ENCODE data around the gene DROSHA. TPM values are rescaled to one million over a fixed set of nuclear protein-coding genes. Genes with fewer than 3 reads are reported as not detected.

Gene DROSHA
- total and polyA plus RNA-seq, 10 of the 15 experiments (the other 5 are each of a cell fraction or from before 2014, with no cell fraction given) = 27.9 to 55.0 (median 37.6) TPM

- in situ Hi-C loops (cut with MboI) (no loop called here), intact Hi-C loops (cut with micrococcal nuclease; ENCODE audit: unreplicated experiment) (no loop called here)
- peaks cover 18% of the 10 kb centered on the region for H3K79me2 ChIP-seq (ENCODE audit: control insufficient read depth, insufficient read depth, low read length)
- no peak overlapping the region for H3K27ac ChIP-seq (ENCODE audit: control insufficient read depth, insufficient read depth)
- DNase-seq (ENCODE audit: low read depth, low spot score) (no peak), FAIRE-seq (no peak), ATAC-seq (no peak)
- no peaks in the 10 kb centered on the region for H3K27me3 ChIP-seq (replicated peaks in 1 of 2; ENCODE audit: control insufficient read depth in 2 of 2, insufficient read depth in 2 of 2, low read length in 1 of 2)
- TF ChIP-seq YY1 (IDR thresholded peaks at IDR 0.05; ENCODE audit: low read depth, low read length) (no peak), MYB (IDR thresholded peaks at IDR 0.05; ENCODE audit: borderline replicate concordance, low read depth, low read length) (no peak), JUND (IDR thresholded peaks at IDR 0.05; ENCODE audit: low read depth, low read length) (no peak), TCF12 (IDR thresholded peaks at IDR 0.05; ENCODE audit: low read depth, low read length) (no peak), LARP7 (IDR thresholded peaks at IDR 0.05) (no peak), PAX8 (IDR thresholded peaks at IDR 0.05) (no peak), CEBPZ (IDR thresholded peaks at IDR 0.05; ENCODE audit: low read depth, low read length) (no peak), IRF4 (IDR thresholded peaks at IDR 0.05; ENCODE audit: low read depth, low read length) (no peak), MAX (IDR thresholded peaks at IDR 0.05; ENCODE audit: low read depth, low read length) (no peak)
- TF ChIP-seq, protein P1, sequence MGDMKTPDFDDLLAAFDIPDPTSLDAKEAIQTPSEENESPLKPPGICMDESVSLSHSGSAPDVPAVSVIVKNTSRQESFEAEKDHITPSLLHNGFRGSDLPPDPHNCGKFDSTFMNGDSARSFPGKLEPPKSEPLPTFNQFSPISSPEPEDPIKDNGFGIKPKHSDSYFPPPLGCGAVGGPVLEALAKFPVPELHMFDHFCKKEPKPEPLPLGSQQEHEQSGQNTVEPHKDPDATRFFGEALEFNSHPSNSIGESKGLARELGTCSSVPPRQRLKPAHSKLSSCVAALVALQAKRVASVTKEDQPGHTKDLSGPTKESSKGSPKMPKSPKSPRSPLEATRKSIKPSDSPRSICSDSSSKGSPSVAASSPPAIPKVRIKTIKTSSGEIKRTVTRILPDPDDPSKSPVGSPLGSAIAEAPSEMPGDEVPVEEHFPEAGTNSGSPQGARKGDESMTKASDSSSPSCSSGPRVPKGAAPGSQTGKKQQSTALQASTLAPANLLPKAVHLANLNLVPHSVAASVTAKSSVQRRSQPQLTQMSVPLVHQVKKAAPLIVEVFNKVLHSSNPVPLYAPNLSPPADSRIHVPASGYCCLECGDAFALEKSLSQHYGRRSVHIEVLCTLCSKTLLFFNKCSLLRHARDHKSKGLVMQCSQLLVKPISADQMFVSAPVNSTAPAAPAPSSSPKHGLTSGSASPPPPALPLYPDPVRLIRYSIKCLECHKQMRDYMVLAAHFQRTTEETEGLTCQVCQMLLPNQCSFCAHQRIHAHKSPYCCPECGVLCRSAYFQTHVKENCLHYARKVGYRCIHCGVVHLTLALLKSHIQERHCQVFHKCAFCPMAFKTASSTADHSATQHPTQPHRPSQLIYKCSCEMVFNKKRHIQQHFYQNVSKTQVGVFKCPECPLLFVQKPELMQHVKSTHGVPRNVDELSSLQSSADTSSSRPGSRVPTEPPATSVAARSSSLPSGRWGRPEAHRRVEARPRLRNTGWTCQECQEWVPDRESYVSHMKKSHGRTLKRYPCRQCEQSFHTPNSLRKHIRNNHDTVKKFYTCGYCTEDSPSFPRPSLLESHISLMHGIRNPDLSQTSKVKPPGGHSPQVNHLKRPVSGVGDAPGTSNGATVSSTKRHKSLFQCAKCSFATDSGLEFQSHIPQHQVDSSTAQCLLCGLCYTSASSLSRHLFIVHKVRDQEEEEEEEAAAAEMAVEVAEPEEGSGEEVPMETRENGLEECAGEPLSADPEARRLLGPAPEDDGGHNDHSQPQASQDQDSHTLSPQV (IDR thresholded peaks at IDR 0.05) = no peak
- TF ChIP-seq, protein P2, sequence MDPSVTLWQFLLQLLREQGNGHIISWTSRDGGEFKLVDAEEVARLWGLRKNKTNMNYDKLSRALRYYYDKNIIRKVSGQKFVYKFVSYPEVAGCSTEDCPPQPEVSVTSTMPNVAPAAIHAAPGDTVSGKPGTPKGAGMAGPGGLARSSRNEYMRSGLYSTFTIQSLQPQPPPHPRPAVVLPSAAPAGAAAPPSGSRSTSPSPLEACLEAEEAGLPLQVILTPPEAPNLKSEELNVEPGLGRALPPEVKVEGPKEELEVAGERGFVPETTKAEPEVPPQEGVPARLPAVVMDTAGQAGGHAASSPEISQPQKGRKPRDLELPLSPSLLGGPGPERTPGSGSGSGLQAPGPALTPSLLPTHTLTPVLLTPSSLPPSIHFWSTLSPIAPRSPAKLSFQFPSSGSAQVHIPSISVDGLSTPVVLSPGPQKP (IDR thresholded peaks at IDR 0.05; ENCODE audit: low read depth, low read length) = no peak
- H3K9ac ChIP-seq (ENCODE audit: control insufficient read depth, insufficient read depth, low read length) = no peak overlapping the region
- H2AFZ ChIP-seq (ENCODE audit: control insufficient read depth, low read depth, low read length) = no peak overlapping the region
- no peaks in the 10 kb centered on the region for H4K20me1 ChIP-seq (ENCODE audit: control insufficient read depth, insufficient read depth)
- H3K4me3 ChIP-seq = no peak overlapping the region
- H3K4me1 ChIP-seq (ENCODE audit: control insufficient read depth, insufficient read depth, low read length) = peaks cover 9% of the 10 kb centered on the region
- peaks cover 0 to 15% of the 10 kb centered on the region in 2 experiments; a peak in 2 of 4 replicates for H3K36me3 ChIP-seq (ENCODE audit: control insufficient read depth in 2 of 2, insufficient read depth in 2 of 2, low read length in 1 of 2)
- ChIA-PET POLR2A (interaction anchor here (0.8 kb wide), 1 partner anchor 17 kb away, joined by 4 read pairs; no protein-coding TSS in a partner anchor), RAD21 (ENCODE audit: unreplicated experiment) (no interaction called here), SMC1A (ENCODE audit: uncharacterized antibody, unreplicated experiment) (interaction anchor here (0.9 to 1.9 kb wide), 3 partner anchors 9 to 16 kb away, joined by 3 to 7 read pairs (median 3); no protein-coding TSS in a partner anchor), CTCF (interaction anchor here (0.9 kb wide), 1 partner anchor 17 kb away, joined by 3 read pairs; no protein-coding TSS in a partner anchor)
- BruUV-seq (replicated peaks) = no TSS peak
- H3K9me3 ChIP-seq (replicated peaks; ENCODE audit: control insufficient read depth, insufficient read depth, low read length) = no peaks in the 10 kb centered on the region
- H3K4me2 ChIP-seq (ENCODE audit: control insufficient read depth, insufficient read depth) = no peak overlapping the region
These were observed 5.5 kb upstream of the DROSHA start for GRCh38 chr5:31537349-31537748.
